Stimulated activated CD8-positive, alpha-beta memory T cell treated with anti-CD3 and anti-CD28 coated beads, Interleukin-7, amount 100 ng/mL, for 1 hour (primary cell): ENCODE measurements around the gene NINJ2.
"Not testable (repeated sequence)": the region's sequence is repeated elsewhere in the genome, so short reads cannot be mapped to it uniquely, and the experiment has no call there.

ENCODE experiments used
- DNase-seq, 2 donors: peaks; one replicate each; pipeline ENCODE4 v3.0.0-alpha.2; 2020; ENCODE audit warnings: low read depth in 2 of 2

Gene NINJ2

GRCh38 chr12:586318-587071 is 76.8 kb downstream of the NINJ2 start:
- no peak for DNase-seq

- DNase-seq = no peak
Observed at GRCh38 chr12:585062-586061, 77.9 kb downstream of the NINJ2 start.

- DNase-seq = no peak
Observed at GRCh38 chr12:583251-583869, 79.9 kb downstream of the NINJ2 start.

GRCh38 chr12:581746-582145 is 81.5 kb downstream of the NINJ2 start:
- DNase-seq = no peak

- no peak for DNase-seq
Observed at GRCh38 chr12:581321-581720, 81.9 kb downstream of the NINJ2 start.

GRCh38 chr12:580813-581212 is 82.4 kb downstream of the NINJ2 start:
- no peak for DNase-seq

- DNase-seq = no peak
Observed at GRCh38 chr12:579420-580110, 83.7 kb downstream of the NINJ2 start.

GRCh38 chr12:578748-579419 is 84.4 kb downstream of the NINJ2 start:
- DNase-seq = no peak

- not testable (repeated sequence) for DNase-seq
Observed at GRCh38 chr12:577994-578747, 85.1 kb downstream of the NINJ2 start.

GRCh38 chr12:576615-577110 is 86.6 kb downstream of the NINJ2 start:
- DNase-seq = no peak

GRCh38 chr12:575948-576614 is 87.2 kb downstream of the NINJ2 start:
- DNase-seq = peak; percentile 69 to 77

GRCh38 chr12:575129-575502 is 88.1 kb downstream of the NINJ2 start:
- DNase-seq = no peak

- DNase-seq = no peak
Observed at GRCh38 chr12:574475-575128, 88.6 kb downstream of the NINJ2 start.

- no peak for DNase-seq
Observed at GRCh38 chr12:573232-573631, 90.0 kb downstream of the NINJ2 start.

- DNase-seq = no peak
Observed at GRCh38 chr12:572532-572899, 90.7 kb downstream of the NINJ2 start.

GRCh38 chr12:571795-572531 is 91.3 kb downstream of the NINJ2 start:
- no peak for DNase-seq

GRCh38 chr12:570921-571794 is 92.1 kb downstream of the NINJ2 start:
- no peak for DNase-seq
